HG03457 (cell line): Measurements from ENCODE around the gene UMODL1.
"Not testable (repeated sequence)": the region's sequence is repeated elsewhere in the genome, so short reads cannot be mapped to it uniquely, and the experiment has no call there.

Experiments used
- ATAC-seq: cut with Tn5 transposase; IDR thresholded peaks from one replicate; pipeline ENCODE4 v1.9.1; 2021; ENCODE audit warnings: moderate number of reproducible peaks; ENCODE audit not compliant: unreplicated experiment

UMODL1 gene

DNA sequence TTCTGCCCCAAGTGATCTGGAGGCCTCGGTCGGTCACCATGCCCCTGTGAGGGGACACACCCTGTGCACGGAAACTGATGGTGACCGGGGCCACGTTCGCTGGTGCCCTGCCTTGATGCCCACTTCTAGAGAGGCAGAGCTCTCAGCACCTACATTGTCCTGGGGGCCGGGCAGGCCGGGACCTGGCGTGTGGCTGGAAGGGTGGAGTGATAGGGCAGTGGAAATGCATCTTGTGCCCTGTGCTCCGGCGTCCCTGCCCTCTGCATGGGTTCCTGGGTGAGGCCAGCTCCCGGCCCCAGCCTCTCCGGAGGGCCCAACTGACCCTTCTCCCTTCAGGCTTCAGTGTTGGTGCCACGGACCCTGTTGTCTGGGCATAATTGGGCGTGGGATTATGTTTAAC is 11.0 kb upstream of the UMODL1 start:
- no peak for ATAC-seq

DNA sequence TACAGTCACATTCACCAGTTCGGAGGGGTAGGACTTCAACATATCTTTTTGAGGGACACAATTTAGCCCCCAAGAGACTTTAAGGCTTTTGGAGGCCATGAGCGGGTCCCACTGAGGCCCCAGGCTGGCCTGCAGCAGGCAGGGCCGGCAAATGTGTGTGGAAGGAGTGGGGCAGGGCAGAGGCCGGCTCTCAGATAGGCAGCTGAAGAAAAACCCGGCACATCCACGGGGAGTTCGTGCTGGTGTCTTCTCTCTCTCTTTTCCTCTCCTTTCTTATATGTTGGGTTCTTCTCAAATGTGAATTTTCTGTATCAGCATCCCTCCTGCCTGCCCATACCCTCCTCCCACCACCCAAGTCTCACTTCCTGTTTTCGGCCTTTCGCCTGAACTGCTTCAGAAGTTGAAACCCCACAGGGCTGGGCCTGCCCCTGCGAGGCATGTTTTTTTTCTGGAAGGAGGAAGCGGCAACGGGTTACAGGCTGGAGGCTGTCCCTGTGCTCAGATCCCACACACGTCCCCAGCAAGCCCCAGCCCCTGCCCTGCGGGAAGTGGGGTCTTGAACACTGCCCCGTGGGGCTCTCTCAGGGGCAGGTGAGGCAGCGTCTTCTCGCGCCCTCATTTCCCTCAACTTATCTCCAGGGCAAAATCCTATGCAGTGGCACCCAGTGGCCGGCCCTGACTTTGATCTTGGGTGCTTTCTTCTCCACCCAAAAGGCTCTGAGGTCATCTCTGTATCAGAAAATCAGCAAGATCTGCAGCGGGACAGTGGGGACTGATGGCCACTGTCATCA is 9.7 kb upstream of the UMODL1 start:
- no peak for ATAC-seq

DNA sequence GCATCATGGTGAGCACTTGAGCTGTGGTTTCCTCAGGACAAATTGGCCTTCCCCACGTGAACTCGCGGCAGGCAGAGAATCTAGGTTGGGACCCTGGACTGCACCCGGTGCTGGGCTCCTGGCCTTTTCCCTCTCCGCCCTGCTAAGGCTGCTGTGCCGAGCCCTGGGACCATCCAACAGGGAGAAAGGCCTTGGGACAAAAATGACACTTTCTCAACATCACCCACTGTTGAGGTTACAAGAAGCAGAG is 9.2 kb upstream of the UMODL1 start:
- no peak for ATAC-seq

DNA sequence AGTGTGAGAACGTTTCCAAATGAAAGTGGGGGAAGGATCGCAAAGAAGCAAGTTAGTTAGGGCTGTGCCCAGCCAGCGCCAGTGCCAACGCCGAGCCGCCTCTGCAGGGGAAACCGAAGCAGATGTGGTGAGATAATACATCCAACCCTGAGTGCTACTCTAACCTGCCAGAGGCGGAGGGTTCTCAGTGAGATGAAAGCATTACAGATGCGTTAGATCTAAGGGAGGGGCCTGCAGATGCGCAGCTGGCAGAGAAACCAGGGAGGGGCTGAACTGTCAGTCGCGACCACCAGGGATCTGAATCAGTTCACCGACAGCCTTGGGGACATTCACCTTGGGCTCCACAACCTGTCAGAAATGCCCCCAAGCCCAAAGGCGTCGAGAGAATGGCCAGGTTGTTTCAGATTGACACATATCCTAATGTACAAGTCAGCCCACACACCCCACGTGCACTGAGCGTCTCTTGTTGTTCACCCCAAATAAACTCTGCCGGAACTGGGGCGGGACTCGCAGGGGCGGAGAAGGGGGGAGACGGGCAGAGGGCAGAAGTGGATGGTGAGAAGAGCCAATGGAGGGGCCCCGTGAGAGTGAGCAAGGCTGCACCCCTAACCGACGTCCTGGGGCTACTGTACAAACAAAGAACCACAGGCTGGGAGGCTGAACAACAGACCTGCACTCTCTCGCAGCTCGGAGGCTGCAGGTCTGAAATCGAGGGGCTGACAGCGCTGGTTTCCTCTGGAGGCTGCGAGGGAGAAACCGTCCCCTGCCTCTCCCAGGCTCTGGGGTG is 8.7 kb upstream of the UMODL1 start:
- ATAC-seq: peak; percentile 39

GRCh38 chr21:42063191-42063570 is 7.9 kb upstream of the UMODL1 start:
- ATAC-seq: no peak

GRCh38 chr21:42063571-42064521 is 7.3 kb upstream of the UMODL1 start:
- no peak for ATAC-seq

- no peak for ATAC-seq
These were observed 4.6 kb upstream of the UMODL1 start for GRCh38 chr21:42066521-42066920.

DNA sequence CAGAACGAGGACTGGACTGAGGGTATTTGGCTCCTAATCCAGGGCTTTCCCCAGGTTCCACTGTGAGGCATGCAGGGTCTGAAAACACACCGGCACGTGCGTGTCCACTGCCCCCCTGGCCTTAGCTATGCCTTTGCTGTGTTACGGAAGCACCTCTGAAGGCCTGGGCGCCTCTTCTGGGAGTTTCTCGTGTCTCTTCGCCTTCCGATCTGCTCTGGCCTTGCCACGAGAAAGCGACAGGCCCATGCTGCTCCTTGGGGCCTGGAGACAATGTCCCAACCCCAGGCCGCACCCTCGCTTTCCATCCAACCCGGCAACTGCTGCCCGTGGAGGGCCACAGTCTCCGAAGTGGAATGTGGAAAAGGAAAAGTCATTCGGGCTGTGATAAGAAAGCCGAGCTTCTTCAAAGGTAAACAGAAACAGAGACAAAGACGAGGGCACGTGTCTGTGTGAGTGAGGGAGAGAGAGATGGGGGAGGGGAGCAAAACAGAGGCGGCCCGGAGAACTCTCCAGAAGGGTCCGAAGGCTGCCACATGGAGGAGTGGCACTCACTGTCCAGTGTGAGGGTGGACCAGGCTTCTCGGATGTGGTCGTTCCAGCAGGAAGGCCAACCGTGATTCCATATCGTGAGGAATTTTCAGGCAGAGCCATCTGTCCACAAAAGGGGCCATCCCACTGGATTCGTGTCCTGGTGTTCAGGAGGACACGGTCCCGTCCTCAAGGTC is 3.4 kb upstream of the UMODL1 start:
- no peak for ATAC-seq

DNA sequence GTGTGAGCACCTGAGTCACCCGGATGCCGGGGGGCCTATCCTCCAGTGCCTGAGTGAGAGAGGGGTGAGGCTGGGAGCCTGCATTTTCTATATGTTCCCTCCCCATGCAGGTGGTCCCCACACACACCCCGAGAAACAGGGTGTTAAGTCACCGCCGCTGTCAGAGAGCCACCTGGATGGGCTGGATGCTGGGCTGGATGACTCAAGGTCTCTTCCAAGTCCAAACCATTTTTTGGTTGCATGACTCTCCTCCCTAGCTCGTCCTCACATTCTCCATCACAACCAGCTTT is 2.9 kb upstream of the UMODL1 start:
- ATAC-seq: no peak

DNA sequence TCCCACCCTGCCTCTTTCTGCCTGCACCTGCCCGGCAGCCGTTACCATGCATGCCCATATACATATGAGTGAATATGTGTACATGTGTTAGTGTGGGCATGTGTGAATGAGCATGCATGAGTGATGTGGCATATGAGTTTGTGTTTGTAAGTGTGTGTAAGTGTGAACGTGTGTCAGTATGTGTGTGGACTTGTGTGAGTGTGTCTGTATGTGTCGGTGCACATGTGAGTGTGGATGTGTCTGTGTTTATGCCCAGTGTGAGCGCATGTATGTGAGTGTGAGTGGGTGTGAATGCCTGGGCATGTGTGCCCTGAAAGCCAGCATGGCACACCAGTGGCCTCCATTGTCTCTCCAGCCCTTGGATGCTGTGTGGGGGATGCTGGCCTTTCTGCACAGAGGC is 2.5 kb upstream of the UMODL1 start:
- no peak for ATAC-seq

DNA sequence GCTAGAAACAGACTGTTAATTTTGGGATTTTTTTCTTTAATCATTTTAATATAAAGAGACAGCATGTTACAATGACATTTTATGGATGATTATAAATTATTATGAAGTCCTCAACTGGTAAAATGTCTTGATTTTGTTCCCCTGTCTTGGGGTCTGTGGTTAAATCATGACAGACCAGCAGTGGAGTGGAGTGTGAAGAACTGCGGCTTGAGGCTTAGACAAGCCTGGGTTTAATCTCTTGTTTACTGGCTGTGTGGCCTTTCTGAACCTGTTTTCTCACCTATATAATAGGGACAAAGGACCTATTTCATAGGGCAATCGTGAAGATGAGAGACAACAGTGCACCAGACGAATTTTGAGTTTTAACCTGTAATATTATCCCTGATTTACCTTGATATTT is 1.8 kb upstream of the UMODL1 start:
- no peak for ATAC-seq

- no peak for ATAC-seq
These were observed 1.3 kb upstream of the UMODL1 start for GRCh38 chr21:42069843-42070242.

DNA sequence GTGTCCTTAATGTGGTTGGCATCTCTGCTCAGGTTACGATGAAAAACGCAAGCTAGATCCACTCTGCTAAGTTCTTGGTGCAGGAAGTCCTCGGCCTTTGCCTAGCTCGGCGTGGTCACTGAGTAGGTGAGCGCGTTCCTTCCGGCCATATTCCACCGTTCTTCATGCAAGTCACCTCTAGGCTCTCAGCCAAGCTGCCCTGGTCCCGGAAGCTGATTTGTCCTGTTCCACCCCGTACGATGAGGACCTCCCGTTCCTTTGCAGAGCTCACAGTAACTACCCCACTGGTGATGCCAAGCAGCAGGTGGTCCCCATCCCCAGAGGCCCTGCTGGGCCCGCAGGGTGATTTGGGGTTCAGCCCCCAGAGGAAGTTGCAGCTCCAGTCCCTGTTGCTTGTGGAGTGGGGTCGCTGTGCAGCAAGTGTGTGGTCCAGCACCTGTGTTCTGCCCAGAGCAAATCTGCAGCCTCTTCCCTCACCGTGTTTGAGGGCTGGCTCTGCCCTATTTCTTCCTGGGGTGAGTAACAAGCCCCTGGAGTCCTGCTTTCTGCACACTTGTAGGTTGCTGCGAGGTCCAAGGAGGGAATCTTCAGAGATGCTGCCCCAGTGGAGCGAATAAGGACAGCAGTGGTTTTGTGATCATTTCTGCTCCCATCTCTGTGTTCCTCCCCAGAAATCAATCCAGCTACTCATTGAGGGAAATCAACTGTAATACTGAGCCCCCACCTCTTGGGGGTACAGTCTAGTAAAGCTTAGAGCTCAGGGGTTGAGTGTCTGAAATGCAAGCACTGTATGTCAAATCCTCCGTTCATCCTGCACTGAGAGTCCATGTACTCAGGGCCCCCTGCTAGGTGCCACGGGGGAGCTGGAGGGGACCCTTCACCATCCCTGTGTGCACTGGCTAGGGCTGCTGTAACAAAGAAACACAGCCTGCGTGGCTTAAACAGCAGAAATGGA is 2.3 kb downstream of the UMODL1 start:
- ATAC-seq: no peak

GRCh38 chr21:42075686-42076471 is 4.8 kb downstream of the UMODL1 start:
- ATAC-seq: no peak

GRCh38 chr21:42077685-42078238 is 6.6 kb downstream of the UMODL1 start:
- ATAC-seq: peak; percentile 73

- ATAC-seq: not testable (repeated sequence)
These were observed 7.3 kb downstream of the UMODL1 start for GRCh38 chr21:42078247-42079007.

DNA sequence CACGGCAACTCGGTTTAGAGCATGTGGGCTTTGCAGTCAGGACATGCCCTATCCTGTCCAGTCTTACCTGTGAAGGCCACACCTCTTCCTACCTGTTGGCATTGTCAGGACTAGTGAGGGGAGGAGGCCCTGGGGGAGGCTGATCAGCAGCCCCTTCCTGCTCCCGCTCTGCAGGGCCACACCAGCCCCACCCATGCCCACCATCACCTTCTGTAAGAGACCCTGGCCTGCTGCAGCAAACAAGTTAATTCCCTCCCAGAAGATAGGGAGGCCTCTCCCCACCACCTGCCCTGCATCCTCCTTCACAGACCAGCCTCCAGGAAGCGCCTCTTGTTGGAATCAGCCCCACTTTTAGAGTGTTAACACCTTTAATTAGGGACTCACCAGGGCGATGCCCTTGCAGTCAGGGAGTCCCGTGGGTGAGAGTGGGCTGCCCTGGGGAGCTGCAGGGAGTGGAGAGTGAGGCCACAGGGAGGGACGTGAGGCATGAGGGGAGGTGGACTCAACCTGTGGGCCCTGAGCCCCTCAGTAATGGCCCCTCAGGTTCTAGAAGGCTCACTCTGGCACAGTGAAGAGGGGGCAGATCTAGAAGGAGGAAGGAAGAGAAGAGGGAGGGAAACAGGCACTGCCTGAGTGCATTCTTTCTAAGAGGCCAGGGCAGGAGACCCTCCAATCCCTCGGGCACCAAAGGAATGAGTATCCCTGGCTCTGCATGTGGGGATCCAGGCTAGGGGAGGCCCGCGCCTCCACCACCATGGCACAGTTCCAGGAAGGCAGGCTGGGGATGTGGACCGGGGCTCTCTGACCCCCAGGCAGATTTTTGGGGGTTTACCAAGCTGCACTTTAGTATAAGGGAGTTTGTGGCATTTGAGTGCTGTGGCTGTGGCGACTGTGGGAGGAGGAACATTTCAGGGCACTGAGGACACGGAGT is 8.2 kb downstream of the UMODL1 start:
- ATAC-seq: no peak
